Right lobe of liver (tissue), 6 donors: Measurements from ENCODE around the gene CSTF1. TPM values are rescaled to one million over a fixed set of nuclear protein-coding genes. Genes with fewer than 3 reads are reported as not detected.

Source experiments
- ATAC-seq, 4 donors: fragments of 200-7000 bp; cut with Tn5 transposase; one replicate each; pipeline ENCODE4 v1.9.1; 2020; ENCODE audit warnings: mild to moderate bottlenecking in 4 of 4, moderate library complexity in 4 of 4
- DNase-seq, 3 donors: peaks; one replicate each; pipeline ENCODE4 v3.0.0-alpha.2; 2020
- H3K27ac ChIP-seq, 3 donors: fragments of 200-600 bp; one replicate each; pipeline ENCODE4 v1.8.0; 2022
- H3K27me3 ChIP-seq, 2 donors: fragments of 200-600 bp; one replicate each; pipeline ENCODE4 v1.8.0; 2022
- H3K36me3 ChIP-seq, 4 donors: fragments of 200-600 bp; sonication (generic) in 1 of 4; one replicate each; pipeline versions ENCODE4 v1.5.1 to v1.8.0; 2017 to 2022; ENCODE audit warnings: control low read depth in 1 of 4
- H3K4me1 ChIP-seq, 4 donors: fragments of 200-600 bp; sonication (generic) in 1 of 4; one replicate each; pipeline versions ENCODE4 v1.5.1 to v1.8.0; 2017 to 2022; ENCODE audit warnings: control low read depth in 1 of 4
- H3K4me3 ChIP-seq, 3 donors: fragments of 200-600 bp; one replicate each; pipeline ENCODE4 v1.8.0; 2022
- H3K9me3 ChIP-seq, 4 donors: fragments of 200-600 bp; sonication (generic) in 1 of 4; one replicate each; pipeline versions ENCODE4 v1.5.1 to v1.8.0; 2017 to 2022; ENCODE audit warnings: control low read depth in 1 of 4
- CTCF ChIP-seq, 4 donors: fragments of 200-600 bp in 3 of 4; fragments of 450-650 bp in 1 of 4; IDR thresholded peaks; one replicate each; pipeline versions ENCODE4 v1.5.1 to v1.8.0; 2016 to 2022; ENCODE audit warnings: antibody characterized with exemption in 4 of 4, mild to moderate bottlenecking in 2 of 4
- POLR2A ChIP-seq: fragments of 450-650 bp; IDR thresholded peaks from one replicate; pipeline ENCODE4 v1.6.1; 2017; ENCODE audit warnings: antibody characterized with exemption, mild to moderate bottlenecking
- WGBS: methylation state at CpG from one replicate; pipeline ENCODE4 v1.1.6; 2018; ENCODE audit warnings: low coverage, low lambda C conversion rate; ENCODE audit not compliant: insufficient coverage; ENCODE audit errors: missing lambda C conversion rate; 5-methylcytosine and 5-hydroxymethylcytosine counted together
- intact Hi-C, 2 donors: fragments of 100-400 bp; cut with DNase I; formaldehyde crosslinking; loops; one replicate each; pipeline versions ENCODE4 v1.11.2 to v1.14.1; 2022
- total RNA-seq, 6 experiments: library from RNA; depleted of rRNA in 2 of 6; stranded (reverse); fragments of >200 nt in 2 of 6; fragmentation: NEBNext Ultra II Directional in 3 of 6; extraction: Animal tissue kit (Norgen Biotek cat#: 25700) in 3 of 6; gene quantifications; one replicate each; pipeline versions ENCODE4 v1.1.0 to v1.2.4, GENCODE V29; 2016 to 2023
- donor health status: DM: no; HTN: yes; CAD: no.
- donor health status: DM: no; HTN: no; CAD: no.
- donor health status: DM: no; HTN: no; CAD: no.
- donor health status: DM: no; HTN: yes; CAD: no.
- donor health status: DM: no; HTN: yes; CAD: no.

Gene CSTF1
- total RNA-seq, 6 experiments from 2014 or later, result 14.9 to 27.2 (median 16.6) TPM

GRCh38 chr20:56439771-56440291 is 47.4 kb downstream of the CSTF1 start:
- Histone ChIP-seq H3K4me3 (no peak overlapping the region), H3K9me3 (no peaks in the 10 kb centered on the region), H3K36me3 (no peaks in the 10 kb centered on the region), H3K27ac (no peak overlapping the region), H3K27me3 (no peaks in the 10 kb centered on the region), H3K4me1 (no peaks in the 10 kb centered on the region)
- no peak for TF ChIP-seq CTCF (IDR thresholded peaks at IDR 0.05)
- TF ChIP-seq POLR2A, result no peak
- intact Hi-C loops, result no loop called here
- no peak for ATAC-seq
- no peak for DNase-seq
- WGBS, result 41% methylated on average over 4 of the region's 5 CpGs

GRCh38 chr20:56440346-56441007 is 48.0 kb downstream of the CSTF1 start:
- Histone ChIP-seq H3K9me3 (no peaks in the 10 kb centered on the region), H3K4me3 (no peak overlapping the region), H3K27me3 (no peaks in the 10 kb centered on the region), H3K27ac (no peak overlapping the region), H3K4me1 (no peaks in the 10 kb centered on the region), H3K36me3 (no peaks in the 10 kb centered on the region)
- ATAC-seq, result no peak
- whole genome bisulfite sequencing, result 64% methylated on average over 4 of the region's 4 CpGs
- no peak for TF ChIP-seq CTCF (IDR thresholded peaks at IDR 0.05)
- TF ChIP-seq POLR2A, result no peak
- intact Hi-C loops, result no loop called here
- DNase-seq, result no peak

- TF ChIP-seq CTCF (IDR thresholded peaks at IDR 0.05) (no peak), POLR2A (no peak)
- H3K4me3 ChIP-seq, result no peak overlapping the region
- DNase-seq (no peak), ATAC-seq (no peak)
- H3K4me1 ChIP-seq, result no peaks in the 10 kb centered on the region
- no peaks in the 10 kb centered on the region for H3K36me3 ChIP-seq
- H3K9me3 ChIP-seq, result no peaks in the 10 kb centered on the region
- H3K27ac ChIP-seq, result no peak overlapping the region
- intact Hi-C loops, result no loop called here
- 68% methylated on average over 10 of the region's 17 CpGs for WGBS
- H3K27me3 ChIP-seq, result no peaks in the 10 kb centered on the region
Measured at GRCh38 chr20:56442389-56443365, 50.2 kb downstream of the CSTF1 start.

GRCh38 chr20:56443654-56444540 is 51.5 kb downstream of the CSTF1 start:
- peak in 1 of 4 donors; percentile 14 for ATAC-seq
- H3K27me3 ChIP-seq, result no peaks in the 10 kb centered on the region
- no peak for DNase-seq
- no peak overlapping the region for H3K4me3 ChIP-seq
- intact Hi-C loops, result no loop called here
- H3K4me1 ChIP-seq, result no peaks in the 10 kb centered on the region
- TF ChIP-seq POLR2A (no peak), CTCF (IDR thresholded peaks at IDR 0.05) (no peak)
- no peak overlapping the region for H3K27ac ChIP-seq
- H3K9me3 ChIP-seq, result no peaks in the 10 kb centered on the region
- H3K36me3 ChIP-seq, result no peaks in the 10 kb centered on the region
- WGBS, result 61% methylated on average over 16 of the region's 27 CpGs
